ENCODE measurements around the gene CLDN17. TPM values are rescaled to one million over a fixed set of nuclear protein-coding genes. Genes with fewer than 3 reads are reported as not detected.

Gene CLDN17
- polyA plus RNA-seq, 3 donors = not detected

GRCh38 chr21:30189773-30190172, 23.2 kb upstream of the CLDN17 start:
- Histone ChIP-seq H3K9ac (ENCODE audit: insufficient read depth, low read length, poor library complexity, severe bottlenecking) (no peak overlapping the region), H3K27me3 (ENCODE audit: control insufficient read depth in 2 of 2, insufficient read depth in 2 of 2, low read length in 2 of 2) (no peaks in the 10 kb centered on the region), H3K4me1 (ENCODE audit: control insufficient read depth in 1 of 2, insufficient read depth in 2 of 2, low read length in 2 of 2) (no peaks in the 10 kb centered on the region), H3K9me3 (replicated peaks in 1 of 2; ENCODE audit: control insufficient read depth in 1 of 2, insufficient read depth in 1 of 2, low read length in 2 of 2) (no peaks in the 10 kb centered on the region), H3K27ac (ENCODE audit: low read depth in 1 of 2, low read length in 2 of 2) (no peak overlapping the region), H3K79me2 (ENCODE audit: insufficient read depth, low read length) (no peaks in the 10 kb centered on the region), H3K4me2 (replicated peaks; ENCODE audit: extremely low read depth, low read length, poor library complexity, severe bottlenecking) (no peak overlapping the region), H2AFZ (ENCODE audit: insufficient read depth, low read depth, low read length, poor library complexity, severe bottlenecking) (no peak overlapping the region), H3K4me3 (replicated peaks in 1 of 3; ENCODE audit: low read depth in 2 of 3, low read length in 3 of 3) (no peak overlapping the region), H3K36me3 (replicated peaks in 1 of 2; ENCODE audit: control insufficient read depth in 1 of 2, insufficient read depth in 2 of 2, low read length in 2 of 2) (no peaks in the 10 kb centered on the region), H4K20me1 (ENCODE audit: insufficient read depth, low read length) (no peaks in the 10 kb centered on the region)
- TF ChIP-seq CTCF (IDR thresholded peaks at IDR 0.05) = no peak
- WGBS (ENCODE audit: insufficient coverage) = no CpG with 5 or more reads among the region's 3 CpGs
- Mint-ChIP-seq H3K9me3 (peaks cover 0 to 3% (median 0%) of the 10 kb centered on the region in 7 donors), H3K4me1 (no peaks in the 10 kb centered on the region), H3K4me3 (no peak overlapping the region), H3K27ac (no peak overlapping the region), H3K36me3 (no peaks in the 10 kb centered on the region), H3K27me3 (ENCODE audit: low read depth in 3 of 3) (no peaks in the 10 kb centered on the region)
- no peak for DNase-seq
- intact Hi-C loops (cut with micrococcal nuclease) = no loop called here

GRCh38 chr21:30186242-30186641, 19.6 kb upstream of the CLDN17 start:
- no peaks in the 10 kb centered on the region for H3K9me3 ChIP-seq (replicated peaks in 1 of 2; ENCODE audit: control insufficient read depth in 1 of 2, insufficient read depth in 1 of 2, low read length in 2 of 2)
- no peak for TF ChIP-seq CTCF (IDR thresholded peaks at IDR 0.05)
- no peak overlapping the region for H3K4me3 Mint-ChIP-seq
- H4K20me1 ChIP-seq (ENCODE audit: insufficient read depth, low read length) = no peaks in the 10 kb centered on the region
- H3K27ac ChIP-seq (ENCODE audit: low read depth in 1 of 2, low read length in 2 of 2) = no peak overlapping the region
- H3K4me1 Mint-ChIP-seq = no peaks in the 10 kb centered on the region
- no peak overlapping the region for H2AFZ ChIP-seq (ENCODE audit: insufficient read depth, low read depth, low read length, poor library complexity, severe bottlenecking)
- peaks cover 0 to 3% (median 0%) of the 10 kb centered on the region in 7 donors for H3K9me3 Mint-ChIP-seq
- no peaks in the 10 kb centered on the region for H3K27me3 ChIP-seq (ENCODE audit: control insufficient read depth in 2 of 2, insufficient read depth in 2 of 2, low read length in 2 of 2)
- H3K4me2 ChIP-seq (replicated peaks; ENCODE audit: extremely low read depth, low read length, poor library complexity, severe bottlenecking) = no peak overlapping the region
- WGBS (ENCODE audit: insufficient coverage) = 100% methylated on average over 1 of the region's 2 CpGs
- H3K79me2 ChIP-seq (ENCODE audit: insufficient read depth, low read length) = no peaks in the 10 kb centered on the region
- no peaks in the 10 kb centered on the region for H3K27me3 Mint-ChIP-seq (ENCODE audit: low read depth in 3 of 3)
- H3K4me1 ChIP-seq (ENCODE audit: control insufficient read depth in 1 of 2, insufficient read depth in 2 of 2, low read length in 2 of 2) = no peaks in the 10 kb centered on the region
- H3K36me3 ChIP-seq (replicated peaks in 1 of 2; ENCODE audit: control insufficient read depth in 1 of 2, insufficient read depth in 2 of 2, low read length in 2 of 2) = no peaks in the 10 kb centered on the region
- no peaks in the 10 kb centered on the region for H3K36me3 Mint-ChIP-seq
- no peak overlapping the region for H3K9ac ChIP-seq (ENCODE audit: insufficient read depth, low read length, poor library complexity, severe bottlenecking)
- no peak overlapping the region for H3K27ac Mint-ChIP-seq
- intact Hi-C loops (cut with micrococcal nuclease) = no loop called here
- DNase-seq = no peak
- no peak overlapping the region for H3K4me3 ChIP-seq (replicated peaks in 1 of 3; ENCODE audit: low read depth in 2 of 3, low read length in 3 of 3)
